HepG2 (cell line): ENCODE data around the gene MTCH2. TPM values are rescaled to one million over a fixed set of nuclear protein-coding genes. Genes with fewer than 3 reads are reported as not detected.
"Not testable (repeated sequence)": the region's sequence is repeated elsewhere in the genome, so short reads cannot be mapped to it uniquely, and the experiment has no call there.

Experiments
- ATAC-seq: fragments of 200-7000 bp; cut with Tn5 transposase; 3 replicates; pipeline ENCODE4 v1.9.1; 2020; ENCODE audit warnings: mild to moderate bottlenecking, moderate library complexity
- BruUV-seq: library from RNA; stranded (reverse); fragments of 400-500 nt; replicated peaks from 2 replicates; lab custom pipeline; 2021; lab: Mats Ljungman, UMichigan
- CTCF ChIA-PET: fragments of 300-600 bp; formaldehyde crosslinking; extraction: SDS; loops from one replicate; lab custom pipeline; 2021; ENCODE audit warnings: low total read pairs, inconsistent platforms, low intra/inter-chr PET ratio; lab: Yijun Ruan, JAX
- POLR2A ChIA-PET: fragments of 350-600 bp; sonication (Branson Sonifier 250); formaldehyde crosslinking; loops from one replicate; lab custom pipeline; 2020; ENCODE audit warnings: antibody characterized with exemption, inconsistent platforms; lab: Yijun Ruan, JAX
- DNase-seq: peaks from one replicate; pipeline ENCODE4 v3.0.0-alpha.2; 2015; ENCODE audit warnings: low spot score
- FAIRE-seq: peaks from 3 replicates; lab custom pipeline; 2011; peaks lifted over from hg19 to GRCh38; lab: Jason Lieb, UNC
- H2AFZ ChIP-seq: one replicate; pipeline ENCODE4 v1.6.1; 2011; ENCODE audit warnings: low read length, inconsistent platforms
- H3K27ac ChIP-seq: fragments of 300-600 bp; 3 replicates; pipeline ENCODE4 v1.8.0; 2011; ENCODE audit warnings: mixed run types, mild to moderate bottlenecking, mixed read lengths, low read length, inconsistent platforms; ENCODE audit not compliant: insufficient read depth; ENCODE audit errors: extremely low read length
- H3K27me3 ChIP-seq, 2 experiments: fragments of 200-600 bp in 1 of 2; 2 replicates in 1 of 2; 3 replicates in 1 of 2; pipeline versions ENCODE4 v1.6.0 to v1.8.0; 2011; ENCODE audit warnings: low read length in 2 of 2, mild to moderate bottlenecking in 2 of 2, moderate library complexity in 2 of 2, inconsistent platforms in 1 of 2; ENCODE audit not compliant: insufficient read depth in 2 of 2, control insufficient read depth in 1 of 2
- H3K36me3 ChIP-seq, 2 experiments: fragments of 200-600 bp in 1 of 2; replicated peaks in 1 of 2; 2 replicates in 1 of 2; 3 replicates in 1 of 2; pipeline versions ENCODE4 v1.5.1 to v1.8.0; 2011; ENCODE audit warnings: low read length in 2 of 2, inconsistent platforms in 1 of 2; ENCODE audit not compliant: insufficient read depth in 2 of 2, control insufficient read depth in 1 of 2
- H3K4me1 ChIP-seq: 2 replicates; pipeline ENCODE4 v1.5.1; 2012; ENCODE audit warnings: low read length, inconsistent platforms; ENCODE audit not compliant: insufficient read depth
- H3K4me2 ChIP-seq: 2 replicates; pipeline ENCODE4 v1.6.0; 2011; ENCODE audit warnings: low read depth, low read length, inconsistent platforms
- H3K4me3 ChIP-seq, 3 experiments: fragments of 200-600 bp in 1 of 3; sonication (generic), shearing (Covaris generic) in 1 of 3; replicated peaks in 1 of 3; 2 replicates each; pipeline ENCODE4 v1.5.1; 2011 to 2016; ENCODE audit warnings: low read length in 3 of 3, inconsistent platforms in 2 of 3, low read depth in 2 of 3, mild to moderate bottlenecking in 2 of 3, control low read depth in 1 of 3, mixed read lengths in 1 of 3; ENCODE audit not compliant: insufficient read depth in 1 of 3
- H3K79me2 ChIP-seq: one replicate; pipeline ENCODE4 v1.6.1; 2011; ENCODE audit warnings: low read length, inconsistent platforms; ENCODE audit not compliant: insufficient read depth
- H3K9ac ChIP-seq: 2 replicates; pipeline ENCODE4 v1.6.0; 2011; ENCODE audit warnings: mild to moderate bottlenecking, low read depth, low read length, inconsistent platforms; ENCODE audit not compliant: insufficient read depth
- H3K9me3 ChIP-seq: 2 replicates; pipeline ENCODE4 v1.5.1; 2012; ENCODE audit warnings: mild to moderate bottlenecking, low read length
- H4K20me1 ChIP-seq: 2 replicates; pipeline ENCODE4 v1.6.0; 2011; ENCODE audit warnings: inconsistent platforms, mild to moderate bottlenecking, low read length, moderate library complexity; ENCODE audit not compliant: insufficient read depth
- CEBPB ChIP-seq: IDR thresholded peaks from 2 replicates; pipeline ENCODE4 v1.6.1; 2011; ENCODE audit warnings: low read depth, low read length, improper control_type of control experiment, borderline replicate concordance
- GPN1 ChIP-seq: sonication (generic); formaldehyde crosslinking; IDR thresholded peaks from 2 replicates; pipeline ENCODE4 v1.5.1; 2020; ENCODE audit warnings: missing genetic modification reagents, borderline replicate concordance
- HNF4A ChIP-seq: sonication (generic); formaldehyde crosslinking; IDR thresholded peaks from 2 replicates; pipeline ENCODE4 v1.4.0; 2020; ENCODE audit warnings: missing genetic modification reagents
- MTA1 ChIP-seq: sonication (generic); formaldehyde crosslinking; IDR thresholded peaks from 2 replicates; pipeline ENCODE4 v1.4.0; 2020; ENCODE audit warnings: missing genetic modification reagents, mild to moderate bottlenecking, borderline replicate concordance
- POLR2AphosphoS2 ChIP-seq: IDR thresholded peaks from 2 replicates; pipeline ENCODE4 v1.6.1; 2011; ENCODE audit warnings: low read depth, low read length, improper control_type of control experiment
- ZHX2 ChIP-seq, 2 experiments: sonication (generic) in 1 of 2; formaldehyde crosslinking in 1 of 2; IDR thresholded peaks; 2 replicates each; pipeline versions ENCODE4 v1.6.1 to v1.9.0; 2014 to 2022; ENCODE audit warnings: antibody characterized with exemption in 1 of 2, borderline replicate concordance in 1 of 2, inconsistent platforms in 1 of 2, low read depth in 1 of 2, missing genetic modification reagents in 1 of 2
- ZNF646 ChIP-seq: sonication (generic); formaldehyde crosslinking; IDR thresholded peaks from 2 replicates; pipeline ENCODE4 v1.9.0; 2021; ENCODE audit warnings: mild to moderate bottlenecking, missing genetic modification reagents
- WGBS: methylation state at CpG from one replicate; pipeline ENCODE4 v1.1.6; 2017; ENCODE audit warnings: low lambda C conversion rate; 5-methylcytosine and 5-hydroxymethylcytosine counted together
- in situ Hi-C: cut with HindIII; loops from 2 replicates; pipeline ENCODE4 v1.10.0; 2017; ENCODE audit warnings: low pct_unique_long_range_greater_than_20kb; ENCODE audit not compliant: extremely low pct_ligation_motif_present
- intact Hi-C: fragments of 100-400 bp; cut with micrococcal nuclease; formaldehyde crosslinking; loops from one replicate; pipeline ENCODE4 v1.10.0; 2022; ENCODE audit not compliant: unreplicated experiment
- polyA plus RNA-seq, 8 experiments: library from polyadenylated mRNA; depleted of rRNA in 3 of 8; stranded (reverse) in 7 of 8; unstranded in 1 of 8; fragments of >200 nt; fragmentation: Illumina TruSeq in 4 of 8; extraction: Trizol in 4 of 8; gene quantifications; 2 replicates each; pipeline versions ENCODE4 v1.2.1 to v1.2.3, GENCODE V29; 2011 to 2016; ENCODE audit warnings: low read depth in 4 of 8, missing spikeins in 1 of 8, mixed read lengths in 1 of 8; ENCODE audit not compliant: insufficient read depth in 1 of 8
- total RNA-seq, 5 experiments: library from RNA; depleted of rRNA; stranded (reverse); fragments of >200 nt; fragmentation: Illumina TruSeq; extraction: Trizol; gene quantifications; 2 replicates each; pipeline ENCODE4 v1.2.3, GENCODE V29; 2016; ENCODE audit warnings: low read depth in 1 of 5

MTCH2 gene
- total and polyA plus RNA-seq, 2 of the 13 experiments (the other 11 are each of a cell fraction or from before 2014, with no cell fraction given): 112 to 272 TPM

- TF ChIP-seq ZNF646 (CRISPR knock-in tag) (no peak), CEBPB (0 out of 2 replicates have a peak, but pooled peaks have one; percentile 1), GPN1 (CRISPR knock-in tag) (no peak), ZHX2 (IDR thresholded peaks at IDR 0.05; ENCODE audit: low read depth) (no peak), ZHX2 (CRISPR knock-in tag; IDR thresholded peaks at IDR 0.05; ENCODE audit: borderline replicate concordance) (no peak), POLR2AphosphoS2 (no peak), HNF4A (CRISPR knock-in tag) (no peak), MTA1 (CRISPR knock-in tag) (no peak)
- TF ChIP-seq, all 625 proteins: peak for 2
Measured at GRCh38 chr11:47688111-47688510, 45.8 kb upstream of the MTCH2 start (continued).

GRCh38 chr11:47686704-47687103 lies 44.3 kb upstream of the MTCH2 start:
- DNase-seq, H3K4me1 ChIP-seq, H3K4me2 ChIP-seq, H3K9ac ChIP-seq, H3K79me2 ChIP-seq, H4K20me1 ChIP-seq, intact Hi-C loops, H3K36me3 ChIP-seq, H3K27ac ChIP-seq, BruUV-seq, H3K4me3 ChIP-seq, CTCF ChIA-PET, H2AFZ ChIP-seq, ATAC-seq, in situ Hi-C loops, FAIRE-seq, H3K27me3 ChIP-seq, H3K9me3 ChIP-seq: not testable (repeated sequence)
- POLR2A ChIA-PET: interaction anchor here (0.5 kb wide), 1 partner anchor 44 kb away, joined by 4 read pairs; no protein-coding TSS in a partner anchor
- WGBS: 93% methylated on average over 3 of the region's 3 CpGs
